HepG2 (cell line): ENCODE measurements around the gene FAM32A.

ENCODE experiments used
- EP300 ChIP-seq, 3 experiments: sonication (generic) in 1 of 3; formaldehyde crosslinking in 1 of 3; IDR thresholded peaks; 2 replicates each; pipeline versions ENCODE4 v1.5.1 to v1.6.1; 2011 to 2020; ENCODE audit warnings: low read depth in 2 of 3, low read length in 2 of 3, borderline replicate concordance in 1 of 3, improper control_type of control experiment in 1 of 3, mild to moderate bottlenecking in 1 of 3, missing genetic modification reagents in 1 of 3, moderate library complexity in 1 of 3
- POLR2A ChIP-seq, 2 experiments: IDR thresholded peaks; 2 replicates each; pipeline ENCODE4 v1.6.1; 2011; ENCODE audit warnings: low read depth in 2 of 2, low read length in 2 of 2, mild to moderate bottlenecking in 1 of 2, moderate library complexity in 1 of 2; ENCODE audit not compliant: insufficient read depth in 1 of 2
- POLR2AphosphoS2 ChIP-seq: IDR thresholded peaks from 2 replicates; pipeline ENCODE4 v1.6.1; 2011; ENCODE audit warnings: low read depth, low read length, improper control_type of control experiment
- ZFP36L2 ChIP-seq: sonication (generic); formaldehyde crosslinking; IDR thresholded peaks from 2 replicates; pipeline ENCODE4 v1.4.0; 2020; ENCODE audit warnings: missing genetic modification reagents
- ZFX ChIP-seq: sonication (generic); formaldehyde crosslinking; IDR thresholded peaks from 2 replicates; pipeline ENCODE4 v1.4.0; 2020; ENCODE audit warnings: mild to moderate bottlenecking, low read depth, missing genetic modification reagents, moderate library complexity
- ZNF660 ChIP-seq: sonication (generic); formaldehyde crosslinking; IDR thresholded peaks from 2 replicates; pipeline ENCODE4 v1.5.1; 2020; ENCODE audit warnings: mild to moderate bottlenecking, low read depth, missing genetic modification reagents, borderline replicate concordance

GRCh38 chr19:16204005-16204294 is 18.7 kb downstream of the FAM32A start:
- no peak for TF ChIP-seq ZFP36L2
- TF ChIP-seq POLR2AphosphoS2: no peak
- TF ChIP-seq POLR2A (IDR thresholded peaks at IDR 0.05; ENCODE audit: insufficient read depth in 1 of 2, low read depth in 2 of 2, low read length in 2 of 2): no peak
- TF ChIP-seq EP300 (IDR thresholded peaks at IDR 0.05; ENCODE audit: low read depth in 2 of 2, low read length in 2 of 2): no peak
- no peak for TF ChIP-seq EP300 (CRISPR knock-in tag; IDR thresholded peaks at IDR 0.05; ENCODE audit: borderline replicate concordance)
- TF ChIP-seq ZNF660 (CRISPR knock-in tag): no peak
- TF ChIP-seq ZFX (CRISPR knock-in tag): no peak
